OCI-LY7 (cell line): ENCODE results near the gene RETREG1. TPM values are rescaled to one million over a fixed set of nuclear protein-coding genes. Genes with fewer than 3 reads are reported as not detected.

Experiments used
- BruUV-seq: library from RNA; stranded (reverse); fragments of 400-500 nt; replicated peaks from 2 replicates; lab custom pipeline; 2021; lab: Mats Ljungman, UMichigan
- CTCF ChIA-PET: fragments of 300-600 bp; sonication (Branson Sonifier 250); formaldehyde crosslinking; loops from one replicate; lab custom pipeline; 2022; ENCODE audit warnings: antibody characterized with exemption; ENCODE audit not compliant: unreplicated experiment; lab: Charles Lee
- POLR2A ChIA-PET: fragments of 300-600 bp; sonication (Branson Sonifier 250); formaldehyde crosslinking; loops from one replicate; lab custom pipeline; 2022; ENCODE audit warnings: antibody characterized with exemption; lab: Charles Lee
- DNase-seq: peaks from one replicate; pipeline ENCODE4 v3.0.0-alpha.2; 2015; ENCODE audit warnings: low spot score
- H2AFZ ChIP-seq: fragments of 200-600 bp; sonication (generic), shearing (Covaris generic); 2 replicates; pipeline ENCODE4 v1.6.1; 2014; ENCODE audit warnings: mild to moderate bottlenecking, antibody characterized with exemption, low read length, moderate library complexity
- H3K27ac ChIP-seq: fragments of 200-600 bp; sonication (generic); 2 replicates; pipeline ENCODE4 v1.5.1; 2014; ENCODE audit warnings: mixed run types, low read depth, mild to moderate bottlenecking, moderate library complexity, low read length, inconsistent platforms; ENCODE audit not compliant: poor library complexity, severe bottlenecking
- H3K36me3 ChIP-seq: fragments of 200-600 bp; sonication (generic); 2 replicates; pipeline ENCODE4 v1.6.1; 2014; ENCODE audit warnings: mild to moderate bottlenecking, antibody characterized with exemption, low read length, moderate library complexity, mixed read lengths; ENCODE audit not compliant: insufficient read depth
- H3K4me1 ChIP-seq: fragments of 200-600 bp; sonication (generic); 2 replicates; pipeline ENCODE4 v1.5.1; 2014; ENCODE audit warnings: mild to moderate bottlenecking, low read length; ENCODE audit not compliant: insufficient read depth, poor library complexity, severe bottlenecking
- H3K4me2 ChIP-seq: fragments of 200-600 bp; sonication (generic); 2 replicates; pipeline ENCODE4 v1.6.1; 2014; ENCODE audit warnings: mild to moderate bottlenecking, low read length
- H3K4me3 ChIP-seq: fragments of 200-600 bp; sonication (generic); 2 replicates; pipeline ENCODE4 v1.5.1; 2014; ENCODE audit warnings: mild to moderate bottlenecking, low read depth, low read length; ENCODE audit not compliant: poor library complexity, severe bottlenecking
- H3K79me2 ChIP-seq: fragments of 200-600 bp; sonication (generic); 2 replicates; pipeline ENCODE4 v1.6.1; 2016; ENCODE audit warnings: low read depth, mild to moderate bottlenecking, low read length, moderate library complexity, mixed read lengths; ENCODE audit not compliant: insufficient read depth
- H3K9me2 ChIP-seq: fragments of 200-600 bp; sonication (generic); 2 replicates; pipeline ENCODE4 v1.6.1; 2016; ENCODE audit warnings: mild to moderate bottlenecking, low read length, mixed read lengths; ENCODE audit not compliant: insufficient read depth
- H3K9me3 ChIP-seq: fragments of 200-600 bp; sonication (generic); 2 replicates; pipeline ENCODE4 v1.6.1; 2014; ENCODE audit warnings: mild to moderate bottlenecking, mixed run types, low read length, mixed read lengths
- H4K20me1 ChIP-seq: fragments of 200-600 bp; sonication (generic); 2 replicates; pipeline ENCODE4 v1.6.1; 2014; ENCODE audit warnings: mild to moderate bottlenecking, antibody characterized with exemption, low read length, moderate library complexity, mixed read lengths; ENCODE audit not compliant: insufficient read depth
- CTCF ChIP-seq: fragments of 200-600 bp; sonication (generic); conservative IDR thresholded peaks from 2 replicates; pipeline ENCODE4 v1.5.1; 2014; ENCODE audit warnings: mild to moderate bottlenecking, antibody characterized with exemption, low read length, moderate library complexity, mixed read lengths
- EZH2phosphoT487 ChIP-seq: fragments of 200-600 bp; sonication (generic); IDR thresholded peaks from 2 replicates; pipeline ENCODE4 v1.6.1; 2018; ENCODE audit warnings: low read depth, borderline replicate concordance, mild to moderate bottlenecking, mixed run types, antibody characterized with exemption, low read length, moderate library complexity, mixed read lengths
- intact Hi-C: fragments of 100-400 bp; cut with micrococcal nuclease; formaldehyde crosslinking; loops from one replicate; pipeline ENCODE4 v1.10.0; 2022; ENCODE audit not compliant: unreplicated experiment
- total RNA-seq, 2 experiments: library from RNA; depleted of rRNA in 1 of 2; stranded (reverse); fragments of >200 nt in 1 of 2; shearing (Covaris generic) in 1 of 2; gene quantifications; 2 replicates each; pipeline ENCODE4 v1.2.3, GENCODE V29; 2014 to 2022

The RETREG1 gene
- total RNA-seq, 2 experiments from 2014 or later = 2.4 to 2.6 TPM

GRCh38 chr5:16586556-16586955 lies 30.2 kb downstream of the RETREG1 start:
- H2AFZ ChIP-seq = no peak overlapping the region
- ChIA-PET POLR2A (no interaction called here), CTCF (interaction anchor here (0.5 kb wide), 1 partner anchor 66 kb away, joined by 3 read pairs; no protein-coding TSS in a partner anchor)
- H3K4me2 ChIP-seq = no peak overlapping the region
- peaks cover 6% of the 10 kb centered on the region for H3K4me1 ChIP-seq
- no peaks in the 10 kb centered on the region for H3K79me2 ChIP-seq
- no peaks in the 10 kb centered on the region for H3K36me3 ChIP-seq
- no peaks in the 10 kb centered on the region for H3K9me3 ChIP-seq
- BruUV-seq = no TSS peak
- H3K27ac ChIP-seq = no peak overlapping the region
- intact Hi-C loops = no loop called here
- H3K4me3 ChIP-seq = no peak overlapping the region
- no peak for TF ChIP-seq EZH2phosphoT487
- TF ChIP-seq CTCF = no peak
- no peaks in the 10 kb centered on the region for H4K20me1 ChIP-seq
- no peak for DNase-seq
- no peaks in the 10 kb centered on the region for H3K9me2 ChIP-seq

DNA sequence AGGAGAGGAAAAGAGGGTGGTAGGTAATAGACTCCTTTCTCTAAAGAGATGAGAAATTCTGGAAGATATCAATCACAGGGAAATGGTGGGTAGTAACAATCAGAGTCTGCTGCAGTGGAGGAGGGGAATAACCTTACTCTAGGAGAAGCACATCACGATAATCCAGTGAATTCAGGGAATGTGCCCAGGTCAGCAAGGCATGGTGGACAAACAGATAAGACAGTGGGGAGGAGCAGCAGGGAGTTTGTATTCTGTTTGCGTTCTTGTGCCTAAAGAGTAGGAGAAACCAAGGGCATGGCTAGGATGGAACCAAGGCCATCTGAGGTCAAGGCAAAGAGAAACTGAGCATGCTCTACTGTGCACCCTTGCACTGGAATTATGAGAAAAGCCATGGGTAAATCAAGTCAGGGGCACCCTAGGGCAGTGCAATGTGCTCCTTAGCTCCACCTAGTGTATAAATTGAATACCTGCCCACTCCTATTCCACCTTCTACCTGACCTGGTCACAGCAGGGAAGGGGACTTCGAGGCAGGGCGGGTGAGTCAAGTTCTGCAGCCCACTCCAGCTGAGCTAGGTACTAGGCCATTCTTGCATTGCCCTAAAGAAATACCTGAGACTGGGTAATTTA lies 31.6 kb downstream of the RETREG1 start:
- no peak overlapping the region for H3K4me3 ChIP-seq
- H3K9me2 ChIP-seq = no peaks in the 10 kb centered on the region
- no peaks in the 10 kb centered on the region for H4K20me1 ChIP-seq
- H2AFZ ChIP-seq = no peak overlapping the region
- DNase-seq = peak; percentile 15
- peak; percentile 79 for TF ChIP-seq CTCF
- TF ChIP-seq EZH2phosphoT487 = no peak
- H3K79me2 ChIP-seq = no peaks in the 10 kb centered on the region
- intact Hi-C loops = no loop called here
- BruUV-seq = no TSS peak
- ChIA-PET CTCF (no interaction called here), POLR2A (interaction anchor here (0.6 to 1.4 kb wide), 4 partner anchors 14 to 330 kb away, joined by 3 to 5 read pairs (median 3); no protein-coding TSS in a partner anchor)
- peaks cover 6% of the 10 kb centered on the region for H3K4me1 ChIP-seq
- no peaks in the 10 kb centered on the region for H3K36me3 ChIP-seq
- H3K4me2 ChIP-seq = no peak overlapping the region
- no peaks in the 10 kb centered on the region for H3K9me3 ChIP-seq
- H3K27ac ChIP-seq = no peak overlapping the region

GRCh38 chr5:16582081-16582480 lies 34.7 kb downstream of the RETREG1 start:
- intact Hi-C loops = no loop called here
- Histone ChIP-seq H3K9me3 (no peaks in the 10 kb centered on the region), H3K79me2 (no peaks in the 10 kb centered on the region), H3K36me3 (no peaks in the 10 kb centered on the region), H3K9me2 (no peaks in the 10 kb centered on the region), H4K20me1 (no peaks in the 10 kb centered on the region), H3K4me2 (no peak overlapping the region), H3K27ac (no peak overlapping the region), H3K4me3 (no peak overlapping the region), H3K4me1 (peaks cover 6% of the 10 kb centered on the region), H2AFZ (no peak overlapping the region)
- BruUV-seq = no TSS peak
- ChIA-PET CTCF (no interaction called here), POLR2A (no interaction called here)
- no peak for DNase-seq
- TF ChIP-seq EZH2phosphoT487 (no peak), CTCF (no peak)
